HepG2 (cell line): ENCODE data around the gene CISD3. TPM values are rescaled to one million over a fixed set of nuclear protein-coding genes. Genes with fewer than 3 reads are reported as not detected.

Experiments
- ATAC-seq: fragments of 200-7000 bp; cut with Tn5 transposase; 3 replicates; pipeline ENCODE4 v1.9.1; 2020; ENCODE audit warnings: mild to moderate bottlenecking, moderate library complexity
- BruUV-seq: library from RNA; stranded (reverse); fragments of 400-500 nt; replicated peaks from 2 replicates; lab custom pipeline; 2021; lab: Mats Ljungman, UMichigan
- CTCF ChIA-PET: fragments of 300-600 bp; formaldehyde crosslinking; extraction: SDS; loops from one replicate; lab custom pipeline; 2021; ENCODE audit warnings: low total read pairs, inconsistent platforms, low intra/inter-chr PET ratio; lab: Yijun Ruan, JAX
- POLR2A ChIA-PET: fragments of 350-600 bp; sonication (Branson Sonifier 250); formaldehyde crosslinking; loops from one replicate; lab custom pipeline; 2020; ENCODE audit warnings: antibody characterized with exemption, inconsistent platforms; lab: Yijun Ruan, JAX
- DNase-seq: peaks from one replicate; pipeline ENCODE4 v3.0.0-alpha.2; 2015; ENCODE audit warnings: low spot score
- FAIRE-seq: peaks from 3 replicates; lab custom pipeline; 2011; peaks lifted over from hg19 to GRCh38; lab: Jason Lieb, UNC
- H2AFZ ChIP-seq: one replicate; pipeline ENCODE4 v1.6.1; 2011; ENCODE audit warnings: low read length, inconsistent platforms
- H3K27ac ChIP-seq: fragments of 300-600 bp; 3 replicates; pipeline ENCODE4 v1.8.0; 2011; ENCODE audit warnings: mixed run types, mild to moderate bottlenecking, mixed read lengths, low read length, inconsistent platforms; ENCODE audit not compliant: insufficient read depth; ENCODE audit errors: extremely low read length
- H3K27me3 ChIP-seq, 2 experiments: fragments of 200-600 bp in 1 of 2; 2 replicates in 1 of 2; 3 replicates in 1 of 2; pipeline versions ENCODE4 v1.6.0 to v1.8.0; 2011; ENCODE audit warnings: low read length in 2 of 2, mild to moderate bottlenecking in 2 of 2, moderate library complexity in 2 of 2, inconsistent platforms in 1 of 2; ENCODE audit not compliant: insufficient read depth in 2 of 2, control insufficient read depth in 1 of 2
- H3K36me3 ChIP-seq, 2 experiments: fragments of 200-600 bp in 1 of 2; replicated peaks in 1 of 2; 2 replicates in 1 of 2; 3 replicates in 1 of 2; pipeline versions ENCODE4 v1.5.1 to v1.8.0; 2011; ENCODE audit warnings: low read length in 2 of 2, inconsistent platforms in 1 of 2; ENCODE audit not compliant: insufficient read depth in 2 of 2, control insufficient read depth in 1 of 2
- H3K4me1 ChIP-seq: 2 replicates; pipeline ENCODE4 v1.5.1; 2012; ENCODE audit warnings: low read length, inconsistent platforms; ENCODE audit not compliant: insufficient read depth
- H3K4me2 ChIP-seq: 2 replicates; pipeline ENCODE4 v1.6.0; 2011; ENCODE audit warnings: low read depth, low read length, inconsistent platforms
- H3K4me3 ChIP-seq, 3 experiments: fragments of 200-600 bp in 1 of 3; sonication (generic), shearing (Covaris generic) in 1 of 3; replicated peaks in 1 of 3; 2 replicates each; pipeline ENCODE4 v1.5.1; 2011 to 2016; ENCODE audit warnings: low read length in 3 of 3, inconsistent platforms in 2 of 3, low read depth in 2 of 3, mild to moderate bottlenecking in 2 of 3, control low read depth in 1 of 3, mixed read lengths in 1 of 3; ENCODE audit not compliant: insufficient read depth in 1 of 3
- H3K79me2 ChIP-seq: one replicate; pipeline ENCODE4 v1.6.1; 2011; ENCODE audit warnings: low read length, inconsistent platforms; ENCODE audit not compliant: insufficient read depth
- H3K9ac ChIP-seq: 2 replicates; pipeline ENCODE4 v1.6.0; 2011; ENCODE audit warnings: mild to moderate bottlenecking, low read depth, low read length, inconsistent platforms; ENCODE audit not compliant: insufficient read depth
- H3K9me3 ChIP-seq: 2 replicates; pipeline ENCODE4 v1.5.1; 2012; ENCODE audit warnings: mild to moderate bottlenecking, low read length
- H4K20me1 ChIP-seq: 2 replicates; pipeline ENCODE4 v1.6.0; 2011; ENCODE audit warnings: inconsistent platforms, mild to moderate bottlenecking, low read length, moderate library complexity; ENCODE audit not compliant: insufficient read depth
- ATM ChIP-seq: fragments of 450-650 bp; IDR thresholded peaks from 2 replicates; pipeline ENCODE4 v1.7.1; 2017; ENCODE audit warnings: mild to moderate bottlenecking, borderline replicate concordance
- HMG20B ChIP-seq: conservative IDR thresholded peaks from 2 replicates; pipeline ENCODE4 v1.6.1; 2016; ENCODE audit warnings: missing genetic modification reagents, missing compliant biosample characterization
- HNRNPLL ChIP-seq: fragments of 200-400 bp; formaldehyde crosslinking; IDR thresholded peaks from 2 replicates; pipeline ENCODE4 v1.6.1; 2017; ENCODE audit warnings: mild to moderate bottlenecking, low read depth, low read length; ENCODE audit not compliant: poor library complexity, severe bottlenecking
- POLR2A ChIP-seq, 2 experiments: IDR thresholded peaks; 2 replicates each; pipeline ENCODE4 v1.6.1; 2011; ENCODE audit warnings: low read depth in 2 of 2, low read length in 2 of 2, mild to moderate bottlenecking in 1 of 2, moderate library complexity in 1 of 2; ENCODE audit not compliant: insufficient read depth in 1 of 2
- RELA ChIP-seq: sonication (generic); formaldehyde crosslinking; IDR thresholded peaks from 2 replicates; pipeline ENCODE4 v1.4.0; 2020; ENCODE audit warnings: missing genetic modification reagents
- RFX1 ChIP-seq: fragments of 450-650 bp; IDR thresholded peaks from 2 replicates; pipeline ENCODE4 v1.6.1; 2017
- SAP130 ChIP-seq: IDR thresholded peaks from 2 replicates; pipeline ENCODE4 v1.6.1; 2016; ENCODE audit warnings: low read depth
- SP140L ChIP-seq: sonication (generic); formaldehyde crosslinking; IDR thresholded peaks from 2 replicates; pipeline ENCODE4 v1.4.0; 2020; ENCODE audit warnings: missing genetic modification reagents, borderline replicate concordance
- TBX2 ChIP-seq: sonication (generic); formaldehyde crosslinking; IDR thresholded peaks from 2 replicates; pipeline ENCODE4 v1.5.0; 2020; ENCODE audit warnings: missing genetic modification reagents, mild to moderate bottlenecking, borderline replicate concordance
- ZNF138 ChIP-seq: sonication (generic); formaldehyde crosslinking; IDR thresholded peaks from 2 replicates; pipeline ENCODE4 v1.5.0; 2020; ENCODE audit warnings: mild to moderate bottlenecking, low read depth, missing genetic modification reagents
- ZNF501 ChIP-seq: sonication (generic); formaldehyde crosslinking; IDR thresholded peaks from 2 replicates; pipeline ENCODE4 v1.5.1; 2020; ENCODE audit warnings: mild to moderate bottlenecking, moderate library complexity, missing genetic modification reagents
- ZNF747 ChIP-seq: sonication (generic); formaldehyde crosslinking; IDR thresholded peaks from 2 replicates; pipeline ENCODE4 v1.8.1; 2023; ENCODE audit warnings: missing genetic modification reagents, mild to moderate bottlenecking, borderline replicate concordance
- WGBS: methylation state at CpG from one replicate; pipeline ENCODE4 v1.1.6; 2017; ENCODE audit warnings: low lambda C conversion rate; 5-methylcytosine and 5-hydroxymethylcytosine counted together
- in situ Hi-C: cut with HindIII; loops from 2 replicates; pipeline ENCODE4 v1.10.0; 2017; ENCODE audit warnings: low pct_unique_long_range_greater_than_20kb; ENCODE audit not compliant: extremely low pct_ligation_motif_present
- intact Hi-C: fragments of 100-400 bp; cut with micrococcal nuclease; formaldehyde crosslinking; loops from one replicate; pipeline ENCODE4 v1.10.0; 2022; ENCODE audit not compliant: unreplicated experiment
- polyA plus RNA-seq, 8 experiments: library from polyadenylated mRNA; depleted of rRNA in 3 of 8; stranded (reverse) in 7 of 8; unstranded in 1 of 8; fragments of >200 nt; fragmentation: Illumina TruSeq in 4 of 8; extraction: Trizol in 4 of 8; gene quantifications; 2 replicates each; pipeline versions ENCODE4 v1.2.1 to v1.2.3, GENCODE V29; 2011 to 2016; ENCODE audit warnings: low read depth in 4 of 8, missing spikeins in 1 of 8, mixed read lengths in 1 of 8; ENCODE audit not compliant: insufficient read depth in 1 of 8
- total RNA-seq, 5 experiments: library from RNA; depleted of rRNA; stranded (reverse); fragments of >200 nt; fragmentation: Illumina TruSeq; extraction: Trizol; gene quantifications; 2 replicates each; pipeline ENCODE4 v1.2.3, GENCODE V29; 2016; ENCODE audit warnings: low read depth in 1 of 5
- TF ChIP-seq, protein P1 (sequence below): sonication (generic); formaldehyde crosslinking; IDR thresholded peaks from 2 replicates; pipeline ENCODE4 v1.4.0; 2020; ENCODE audit warnings: missing genetic modification reagents, mild to moderate bottlenecking, borderline replicate concordance
- TF ChIP-seq, protein P2 (sequence below): sonication (generic); formaldehyde crosslinking; IDR thresholded peaks from 2 replicates; pipeline ENCODE4 v1.4.0; 2020; ENCODE audit warnings: missing genetic modification reagents

CISD3 gene
- total and polyA plus RNA-seq, 2 of the 13 experiments (the other 11 are each of a cell fraction or from before 2014, with no cell fraction given) = 30.0 to 34.1 TPM

DNA sequence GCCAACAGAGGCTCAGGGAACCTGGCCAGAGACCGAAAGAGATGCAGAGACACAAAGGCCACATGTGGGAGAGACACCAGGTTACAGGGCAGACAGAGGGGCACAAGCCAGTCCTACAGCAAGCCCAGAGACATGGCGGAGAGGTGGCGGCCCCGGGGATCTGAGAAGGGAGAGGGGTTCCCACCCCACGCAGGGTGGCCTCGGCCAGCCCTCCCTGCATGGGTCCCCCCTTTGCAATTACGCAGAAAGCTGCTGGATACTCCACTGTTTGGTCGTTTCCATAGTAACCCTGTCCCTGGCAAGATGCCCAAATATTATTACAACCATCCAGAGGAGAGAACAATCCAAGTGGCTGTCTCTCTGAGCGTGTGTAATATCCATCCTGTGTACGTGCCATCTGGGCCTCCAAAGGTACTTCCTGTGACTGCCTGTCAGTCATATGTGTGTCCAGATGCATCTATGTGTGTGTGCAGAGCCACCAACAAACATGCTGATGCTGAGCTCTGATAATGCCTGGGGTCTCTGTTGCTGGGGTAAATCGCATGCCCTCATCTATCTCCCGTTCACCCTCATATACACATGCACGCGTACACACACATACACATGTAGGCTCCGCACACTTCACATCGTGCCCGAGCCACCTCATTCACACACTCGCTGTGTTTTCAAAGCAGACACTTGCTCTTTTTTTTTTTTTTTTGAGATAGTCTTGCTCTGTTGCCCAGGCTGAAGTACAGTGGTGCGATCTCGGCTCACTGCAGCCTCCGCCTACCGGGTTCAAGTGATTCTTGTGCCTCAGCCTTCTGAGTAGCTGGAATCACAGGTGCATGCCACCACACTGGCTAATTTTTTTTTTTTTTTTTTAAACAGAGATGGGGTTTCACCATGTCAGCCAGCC, 12.5 kb downstream of the CISD3 start:
- no peak for TF ChIP-seq SP140L
- TF ChIP-seq HNRNPLL = no peak
- TF ChIP-seq, protein P1, sequence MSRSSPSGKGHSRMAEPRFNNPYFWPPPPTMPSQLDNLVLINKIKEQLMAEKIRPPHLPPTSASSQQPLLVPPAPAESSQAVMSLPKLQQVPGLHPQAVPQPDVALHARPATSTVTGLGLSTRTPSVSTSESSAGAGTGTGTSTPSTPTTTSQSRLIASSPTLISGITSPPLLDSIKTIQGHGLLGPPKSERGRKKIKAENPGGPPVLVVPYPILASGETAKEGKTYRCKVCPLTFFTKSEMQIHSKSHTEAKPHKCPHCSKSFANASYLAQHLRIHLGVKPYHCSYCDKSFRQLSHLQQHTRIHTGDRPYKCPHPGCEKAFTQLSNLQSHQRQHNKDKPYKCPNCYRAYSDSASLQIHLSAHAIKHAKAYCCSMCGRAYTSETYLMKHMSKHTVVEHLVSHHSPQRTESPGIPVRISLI (CRISPR knock-in tag) = peak; percentile 28; the same call in 1 of the 2 replicates
- no peak for TF ChIP-seq RELA (CRISPR knock-in tag)
- TF ChIP-seq ZNF501 = peak; percentile 43; the same call in 1 of the 2 replicates
- TF ChIP-seq POLR2A (IDR thresholded peaks at IDR 0.05; ENCODE audit: insufficient read depth in 1 of 2, low read depth in 2 of 2, low read length in 2 of 2) = 0 out of 4 replicates have a peak, but pooled peaks of 1 of the 2 experiments have one; percentile 21
- TF ChIP-seq, protein P2, sequence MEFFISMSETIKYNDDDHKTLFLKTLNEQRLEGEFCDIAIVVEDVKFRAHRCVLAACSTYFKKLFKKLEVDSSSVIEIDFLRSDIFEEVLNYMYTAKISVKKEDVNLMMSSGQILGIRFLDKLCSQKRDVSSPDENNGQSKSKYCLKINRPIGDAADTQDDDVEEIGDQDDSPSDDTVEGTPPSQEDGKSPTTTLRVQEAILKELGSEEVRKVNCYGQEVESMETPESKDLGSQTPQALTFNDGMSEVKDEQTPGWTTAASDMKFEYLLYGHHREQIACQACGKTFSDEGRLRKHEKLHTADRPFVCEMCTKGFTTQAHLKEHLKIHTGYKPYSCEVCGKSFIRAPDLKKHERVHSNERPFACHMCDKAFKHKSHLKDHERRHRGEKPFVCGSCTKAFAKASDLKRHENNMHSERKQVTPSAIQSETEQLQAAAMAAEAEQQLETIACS = no peak
- TF ChIP-seq ZNF138 (CRISPR knock-in tag) = no peak
- TF ChIP-seq TBX2 = 0 out of 2 replicates have a peak, but pooled peaks have one; percentile 26
- no peak for TF ChIP-seq ATM
- TF ChIP-seq RFX1 = peak; percentile 32; the same call in 1 of the 2 replicates
- TF ChIP-seq SAP130 = no peak
- 0 out of 2 replicates have a peak, but pooled peaks have one; percentile 10 for TF ChIP-seq ZNF747
- no peak for TF ChIP-seq HMG20B
- CTCF ChIA-PET = no interaction called here
- no TSS peak for BruUV-seq
- ATAC-seq (no peak), DNase-seq (peak; percentile 45), FAIRE-seq (no peak)
- Histone ChIP-seq H3K4me1 (peaks cover 57% of the 10 kb centered on the region), H3K9me3 (no peaks in the 10 kb centered on the region), H3K4me2 (no peak overlapping the region), H3K79me2 (peaks cover 72% of the 10 kb centered on the region), H3K9ac (no peak overlapping the region), H4K20me1 (peaks cover 30% of the 10 kb centered on the region), H3K27me3 (no peaks in the 10 kb centered on the region), H3K27ac (peak overlapping the region; percentile 48), H3K36me3 (peaks cover 26 to 46% of the 10 kb centered on the region in 2 experiments), H2AFZ (no peak overlapping the region), H3K4me3 (no peak overlapping the region; a peak in 1 of 6 replicates)
- 91% methylated on average over 22 of the region's 22 CpGs for WGBS
- in situ Hi-C loops (no loop called here), intact Hi-C loops (no loop called here)
- POLR2A ChIA-PET = interaction anchor here (1.9 kb wide), 1 partner anchor 12 kb away, joined by 7 read pairs; the partner anchor contains the start of gene CISD3
